Cardiac muscle cell (in vitro differentiated cells and primary cell): ENCODE measurements around the gene FAM124B. TPM values are rescaled to one million over a fixed set of nuclear protein-coding genes. Genes with fewer than 3 reads are reported as not detected.

ENCODE experiments used
- DNase-seq, 2 donors: peaks; one replicate each; pipeline versions ENCODE4 v3.0.0 to v3.0.0-alpha.2; 2010 to 2017; ENCODE audit warnings: low read depth in 1 of 2, low spot score in 1 of 2
- H3K27ac ChIP-seq: fragments of 200-600 bp; sonication (generic); 2 replicates; pipeline ENCODE4 v1.5.1; 2016
- H3K27me3 ChIP-seq: fragments of 200-600 bp; sonication (generic); 2 replicates; pipeline ENCODE4 v1.6.0; 2016; ENCODE audit warnings: control low read depth
- H3K36me3 ChIP-seq: fragments of 200-600 bp; sonication (generic); 2 replicates; pipeline ENCODE4 v1.5.1; 2016; ENCODE audit warnings: control low read depth
- H3K4me1 ChIP-seq: fragments of 200-600 bp; sonication (generic); 2 replicates; pipeline ENCODE4 v1.8.1; 2017; ENCODE audit warnings: low read depth, mild to moderate bottlenecking, mixed run types
- H3K4me3 ChIP-seq: fragments of 200-600 bp; sonication (generic); 2 replicates; pipeline ENCODE4 v1.5.1; 2016; ENCODE audit warnings: mild to moderate bottlenecking
- H3K9me3 ChIP-seq: fragments of 200-600 bp; sonication (generic); 2 replicates; pipeline ENCODE4 v1.5.1; 2017; ENCODE audit warnings: low read depth, mild to moderate bottlenecking, control low read depth
- polyA plus RNA-seq: library from polyadenylated mRNA; unstranded; fragments of >200 nt; fragmentation: Nextera tagmentation; extraction: Ambion mirVana; gene quantifications from 2 replicates; pipeline ENCODE4 v1.2.1, GENCODE V29; 2016
- total RNA-seq: library from RNA; depleted of rRNA; stranded (reverse); fragments of >200 nt; gene quantifications from 2 replicates; pipeline ENCODE4 v1.2.3, GENCODE V29; 2016
- TF ChIP-seq, protein P1 (sequence below): IDR thresholded peaks from 2 replicates; pipeline ENCODE4 v1.5.1; 2012; ENCODE audit warnings: low read depth, mild to moderate bottlenecking, low read length

Gene FAM124B
- total and polyA plus RNA-seq, 2 experiments from 2014 or later: 0.17 to 0.30 TPM

DNA sequence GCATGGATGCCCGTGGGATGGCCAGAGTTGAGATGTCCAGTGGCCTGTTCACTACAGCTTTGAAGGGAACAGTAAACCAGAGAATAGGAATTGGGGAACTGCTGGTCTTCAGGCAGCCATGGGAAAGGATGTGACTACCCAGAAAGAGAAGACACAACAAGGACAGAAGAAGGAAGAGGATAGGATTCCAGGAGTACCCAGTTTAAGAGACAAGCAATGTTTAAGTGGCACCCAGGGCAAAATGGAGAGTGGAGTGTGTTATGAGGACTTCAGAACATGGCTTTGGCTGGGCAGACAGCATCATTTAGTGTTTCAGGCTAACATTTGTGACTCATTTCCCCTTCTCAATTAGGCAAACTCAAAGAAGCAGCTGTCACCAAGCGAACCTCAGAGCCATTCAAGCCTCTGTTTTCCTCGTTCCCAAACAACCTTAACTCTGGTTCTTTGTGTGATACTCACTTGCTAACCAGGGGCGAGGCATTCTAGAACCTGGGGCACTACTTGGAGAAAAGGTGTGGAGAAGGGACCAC is 4.0 kb upstream of the FAM124B start:
- Histone ChIP-seq H3K27ac (no peak overlapping the region), H3K36me3 (no peaks in the 10 kb centered on the region), H3K27me3 (no peaks in the 10 kb centered on the region), H3K4me1 (no peaks in the 10 kb centered on the region), H3K4me3 (no peak overlapping the region), H3K9me3 (no peaks in the 10 kb centered on the region)
- TF ChIP-seq, protein P1, sequence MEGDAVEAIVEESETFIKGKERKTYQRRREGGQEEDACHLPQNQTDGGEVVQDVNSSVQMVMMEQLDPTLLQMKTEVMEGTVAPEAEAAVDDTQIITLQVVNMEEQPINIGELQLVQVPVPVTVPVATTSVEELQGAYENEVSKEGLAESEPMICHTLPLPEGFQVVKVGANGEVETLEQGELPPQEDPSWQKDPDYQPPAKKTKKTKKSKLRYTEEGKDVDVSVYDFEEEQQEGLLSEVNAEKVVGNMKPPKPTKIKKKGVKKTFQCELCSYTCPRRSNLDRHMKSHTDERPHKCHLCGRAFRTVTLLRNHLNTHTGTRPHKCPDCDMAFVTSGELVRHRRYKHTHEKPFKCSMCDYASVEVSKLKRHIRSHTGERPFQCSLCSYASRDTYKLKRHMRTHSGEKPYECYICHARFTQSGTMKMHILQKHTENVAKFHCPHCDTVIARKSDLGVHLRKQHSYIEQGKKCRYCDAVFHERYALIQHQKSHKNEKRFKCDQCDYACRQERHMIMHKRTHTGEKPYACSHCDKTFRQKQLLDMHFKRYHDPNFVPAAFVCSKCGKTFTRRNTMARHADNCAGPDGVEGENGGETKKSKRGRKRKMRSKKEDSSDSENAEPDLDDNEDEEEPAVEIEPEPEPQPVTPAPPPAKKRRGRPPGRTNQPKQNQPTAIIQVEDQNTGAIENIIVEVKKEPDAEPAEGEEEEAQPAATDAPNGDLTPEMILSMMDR: no peak
- peak in 1 of 2 donors; percentile 12 for DNase-seq

GRCh38 chr2:224405412-224405811 is 3.5 kb upstream of the FAM124B start:
- Histone ChIP-seq H3K4me3 (no peak overlapping the region), H3K27me3 (no peaks in the 10 kb centered on the region), H3K9me3 (no peaks in the 10 kb centered on the region), H3K36me3 (no peaks in the 10 kb centered on the region), H3K4me1 (no peaks in the 10 kb centered on the region), H3K27ac (no peak overlapping the region)
- DNase-seq: no peak
- TF ChIP-seq, protein P1: no peak

GRCh38 chr2:224404796-224405195 is 2.9 kb upstream of the FAM124B start:
- no peak for DNase-seq
- Histone ChIP-seq H3K4me1 (no peaks in the 10 kb centered on the region), H3K9me3 (no peaks in the 10 kb centered on the region), H3K36me3 (no peaks in the 10 kb centered on the region), H3K4me3 (no peak overlapping the region), H3K27ac (no peak overlapping the region), H3K27me3 (no peaks in the 10 kb centered on the region)
- TF ChIP-seq, protein P1: no peak

DNA sequence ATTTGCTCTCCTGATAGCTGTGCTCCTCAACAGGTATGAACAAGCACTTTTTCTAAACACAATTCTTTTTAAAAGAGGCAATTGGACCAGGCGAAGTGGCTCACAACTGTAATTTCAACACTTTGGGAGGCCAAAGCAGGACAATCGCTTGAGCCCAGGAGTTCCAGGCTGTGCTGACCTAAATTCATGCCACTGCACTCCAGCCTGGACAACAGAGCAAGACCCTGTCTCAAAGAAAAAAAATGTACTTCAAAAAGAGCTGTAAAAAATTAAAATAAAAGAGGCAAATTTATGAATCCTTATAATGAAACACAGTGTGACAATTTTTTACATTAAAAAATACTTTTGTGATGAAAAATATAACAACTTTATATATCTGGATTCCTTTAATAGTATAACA is 1.8 kb upstream of the FAM124B start:
- H3K27me3 ChIP-seq: no peaks in the 10 kb centered on the region
- H3K36me3 ChIP-seq: no peaks in the 10 kb centered on the region
- no peak overlapping the region for H3K4me3 ChIP-seq
- no peaks in the 10 kb centered on the region for H3K9me3 ChIP-seq
- TF ChIP-seq, protein P1: no peak
- no peaks in the 10 kb centered on the region for H3K4me1 ChIP-seq
- H3K27ac ChIP-seq: no peak overlapping the region
- DNase-seq: no peak

DNA sequence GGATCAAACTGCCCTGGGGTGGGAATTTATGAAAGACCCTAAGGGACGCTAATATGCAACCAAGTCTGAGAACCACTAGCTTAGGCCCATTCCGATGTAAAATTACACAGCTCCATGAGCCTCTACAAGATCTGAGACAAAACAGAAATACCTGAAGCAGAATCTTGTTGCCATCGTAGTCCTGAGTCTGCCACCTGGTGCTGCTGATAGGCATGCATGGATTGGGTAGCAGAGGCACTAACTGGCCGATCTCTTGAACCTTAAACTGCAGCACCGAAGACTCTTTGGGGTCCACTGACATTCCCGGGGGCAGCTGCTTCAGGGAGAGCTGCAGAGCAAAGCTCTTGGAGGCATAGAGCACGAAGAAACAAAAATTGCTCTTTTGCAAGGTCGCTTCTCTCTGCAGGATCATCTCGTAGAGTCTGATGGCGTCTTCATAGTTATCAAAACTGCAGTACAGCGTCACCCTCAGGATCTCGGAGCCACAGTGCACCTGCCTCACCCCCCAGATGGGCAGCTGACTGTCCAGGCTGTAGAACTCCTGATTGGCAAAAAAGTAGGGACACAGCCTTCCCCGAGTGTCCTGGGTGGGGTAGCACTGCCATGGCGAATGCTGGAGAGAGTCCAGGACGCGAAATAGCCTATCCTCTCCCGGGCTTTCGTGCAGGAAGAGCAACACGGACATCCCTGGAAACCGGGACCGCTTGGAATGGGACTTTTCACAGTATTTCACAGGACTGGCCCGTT is 848 bp downstream of the FAM124B start:
- Histone ChIP-seq H3K4me1 (no peaks in the 10 kb centered on the region), H3K36me3 (no peaks in the 10 kb centered on the region), H3K27me3 (no peaks in the 10 kb centered on the region), H3K4me3 (no peak overlapping the region), H3K27ac (no peak overlapping the region), H3K9me3 (no peaks in the 10 kb centered on the region)
- TF ChIP-seq, protein P1: no peak
- no peak for DNase-seq
